Neuronal stem cell (in vitro differentiated cells): ENCODE results near the gene GJA3.
A peak's percentile ranks its signal among the peaks of the same experiment; 100 is the strongest.

Experiments used
- DNase-seq: peaks from one replicate; pipeline ENCODE4 v3.0.0-alpha.2; 2013; ENCODE audit warnings: low spot score
- H2AFZ ChIP-seq: one replicate; pipeline ENCODE4 v1.6.1; 2013; ENCODE audit warnings: mild to moderate bottlenecking, low read length, inconsistent platforms
- H2AK5ac ChIP-seq: 2 replicates; pipeline ENCODE4 v1.6.1; 2013; ENCODE audit warnings: low read depth, mild to moderate bottlenecking, inconsistent platforms, low read length, moderate library complexity, mixed read lengths
- H2BK120ac ChIP-seq: 2 replicates; pipeline ENCODE4 v1.6.1; 2013; ENCODE audit warnings: low read depth, mild to moderate bottlenecking, inconsistent platforms, low read length, moderate library complexity, mixed read lengths
- H2BK12ac ChIP-seq: one replicate; pipeline ENCODE4 v1.6.1; 2013; ENCODE audit warnings: low read length, inconsistent platforms
- H2BK15ac ChIP-seq: 2 replicates; pipeline ENCODE4 v1.6.1; 2013; ENCODE audit warnings: mild to moderate bottlenecking, low read length, inconsistent platforms, mixed read lengths
- H2BK5ac ChIP-seq: one replicate; pipeline ENCODE4 v1.6.1; 2013; ENCODE audit warnings: inconsistent platforms, mild to moderate bottlenecking, low read length, moderate library complexity
- H3K14ac ChIP-seq: one replicate; pipeline ENCODE4 v1.6.1; 2013; ENCODE audit warnings: low read length, inconsistent platforms
- H3K18ac ChIP-seq: 2 replicates; pipeline ENCODE4 v1.6.1; 2013; ENCODE audit warnings: low read length, inconsistent platforms
- H3K23ac ChIP-seq: 2 replicates; pipeline ENCODE4 v1.6.1; 2013; ENCODE audit warnings: low read depth, mild to moderate bottlenecking, mixed read lengths, low read length, inconsistent platforms; ENCODE audit not compliant: poor library complexity
- H3K27ac ChIP-seq: replicated peaks from 3 replicates; pipeline ENCODE4 v1.5.1; 2013; ENCODE audit warnings: low read length, inconsistent platforms
- H3K27me3 ChIP-seq, 3 experiments: 2 replicates each; pipeline ENCODE4 v1.6.1; 2013; ENCODE audit warnings: low read length in 3 of 3, mild to moderate bottlenecking in 2 of 3, inconsistent platforms in 1 of 3, low read depth in 1 of 3, mixed read lengths in 1 of 3, moderate library complexity in 1 of 3; ENCODE audit not compliant: control insufficient read depth in 3 of 3, insufficient read depth in 3 of 3
- H3K36me3 ChIP-seq, 2 donors: replicated peaks in 1 of 2; 2 replicates each; pipeline ENCODE4 v1.6.1; 2013; ENCODE audit warnings: low read length in 2 of 2; ENCODE audit not compliant: control insufficient read depth in 2 of 2, insufficient read depth in 2 of 2
- H3K4ac ChIP-seq: 2 replicates; pipeline ENCODE4 v1.6.1; 2013; ENCODE audit warnings: inconsistent platforms, mild to moderate bottlenecking, low read length, moderate library complexity
- H3K4me1 ChIP-seq, 2 donors: 1 replicate in 1 of 2; 2 replicates in 1 of 2; pipeline ENCODE4 v1.6.1; 2013; ENCODE audit warnings: low read length in 2 of 2, low read depth in 1 of 2; ENCODE audit not compliant: control insufficient read depth in 2 of 2, insufficient read depth in 1 of 2
- H3K4me2 ChIP-seq: one replicate; pipeline ENCODE4 v1.6.1; 2013; ENCODE audit warnings: mild to moderate bottlenecking, low read length, inconsistent platforms; ENCODE audit not compliant: insufficient read depth, poor library complexity, severe bottlenecking
- H3K4me3 ChIP-seq, 2 donors: 2 replicates each; pipeline ENCODE4 v1.5.1; 2013; ENCODE audit warnings: low read length in 2 of 2, mild to moderate bottlenecking in 2 of 2, inconsistent platforms in 1 of 2, moderate library complexity in 1 of 2
- H3K79me1 ChIP-seq: one replicate; pipeline ENCODE4 v1.6.1; 2013; ENCODE audit warnings: low read depth, mild to moderate bottlenecking, inconsistent platforms, low read length, moderate library complexity
- H3K9ac ChIP-seq: one replicate; pipeline ENCODE4 v1.6.1; 2013; ENCODE audit warnings: mild to moderate bottlenecking, low read depth, low read length, inconsistent platforms; ENCODE audit not compliant: poor library complexity
- H3K9me3 ChIP-seq, 2 donors: replicated peaks in 1 of 2; 2 replicates each; pipeline versions ENCODE3 to v1.6.1; 2013; ENCODE audit warnings: low read length in 2 of 2, mild to moderate bottlenecking in 2 of 2, inconsistent platforms in 1 of 2, low read depth in 1 of 2, mixed read lengths in 1 of 2, moderate library complexity in 1 of 2; ENCODE audit not compliant: control insufficient read depth in 2 of 2, insufficient read depth in 1 of 2
- H4K8ac ChIP-seq: one replicate; pipeline ENCODE4 v1.6.1; 2013; ENCODE audit warnings: low read depth, mild to moderate bottlenecking, inconsistent platforms, low read length, moderate library complexity
- H4K91ac ChIP-seq: one replicate; pipeline ENCODE4 v1.6.1; 2013; ENCODE audit warnings: low read length, low read depth, mild to moderate bottlenecking, inconsistent platforms; ENCODE audit not compliant: poor library complexity
- WGBS, 2 donors: extraction: QIAGEN DNeasy Blood & Tissue Kit; methylation state at CpG; one replicate each; pipeline ENCODE4 v1.1.7; 2013; ENCODE audit warnings: missing lambda C conversion rate in 2 of 2, mixed read lengths in 1 of 2; ENCODE audit not compliant: insufficient read length in 2 of 2, insufficient replicate concordance in 1 of 2; ENCODE audit errors: extremely low coverage in 2 of 2; 5-methylcytosine and 5-hydroxymethylcytosine counted together

The GJA3 gene

DNA sequence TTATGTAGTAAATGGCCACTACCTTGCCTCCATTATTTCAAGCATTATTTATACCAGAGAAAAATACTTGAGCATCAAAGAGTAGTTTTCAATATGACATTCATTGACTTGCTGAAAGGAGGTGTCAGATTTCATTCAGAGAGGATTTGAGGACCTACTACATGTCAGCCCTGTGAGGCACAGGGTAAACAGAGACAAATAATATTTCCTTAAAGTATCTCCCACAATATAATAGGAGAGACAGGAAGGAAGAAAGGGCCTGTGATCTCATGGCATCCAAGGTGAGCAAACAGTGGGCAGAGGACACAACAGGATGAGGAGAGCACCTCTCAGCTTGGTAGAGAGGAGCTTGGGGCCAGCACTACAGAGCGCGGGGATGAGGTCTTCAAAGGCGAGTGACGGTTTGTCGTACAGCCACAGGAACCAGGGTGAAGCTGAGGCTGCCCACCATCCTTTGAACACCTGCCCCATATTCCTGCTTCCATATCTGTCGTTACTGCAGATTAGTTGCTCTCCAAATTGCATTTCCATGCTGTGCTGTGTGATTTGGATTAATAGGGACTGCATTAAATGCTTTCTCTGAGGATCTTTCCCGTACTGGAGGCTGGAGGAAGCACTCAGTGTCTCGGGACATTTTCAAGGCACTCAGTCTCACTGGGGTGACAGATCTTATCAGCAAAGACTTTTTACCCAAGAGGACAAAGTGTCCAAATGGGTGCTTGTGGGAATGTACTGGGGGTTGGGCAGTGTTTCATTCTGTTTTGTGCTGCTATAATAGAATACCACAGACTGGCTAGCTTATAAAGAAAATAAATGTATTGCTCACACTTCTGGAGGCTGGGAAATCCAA, 59.2 kb downstream of the GJA3 start:
- WGBS, 2 donors, result no CpG with 5 or more reads among the region's 8 CpGs
- DNase-seq, result no peak
- no peak overlapping the region for H3K4ac ChIP-seq
- no peaks in the 10 kb centered on the region for H3K36me3 ChIP-seq
- H3K79me1 ChIP-seq, result no peaks in the 10 kb centered on the region
- no peak overlapping the region for H3K14ac ChIP-seq
- no peak overlapping the region for H3K23ac ChIP-seq
- no peak overlapping the region for H2AK5ac ChIP-seq
- peaks cover 0 to 31% (median 0%) of the 10 kb centered on the region in 3 experiments for H3K27me3 ChIP-seq
- H2AFZ ChIP-seq, result no peak overlapping the region
- H4K8ac ChIP-seq, result no peak overlapping the region
- no peak overlapping the region for H3K9ac ChIP-seq
- H2BK12ac ChIP-seq, result no peak overlapping the region
- peaks cover 0 to under 1% of the 10 kb centered on the region in 2 donors for H3K4me1 ChIP-seq
- no peak overlapping the region for H3K4me2 ChIP-seq
- H3K4me3 ChIP-seq, result no peak overlapping the region
- no peaks in the 10 kb centered on the region for H3K9me3 ChIP-seq
- H2BK120ac ChIP-seq, result no peak overlapping the region
- H3K18ac ChIP-seq, result no peak overlapping the region
- H4K91ac ChIP-seq, result no peak overlapping the region
- H3K27ac ChIP-seq, result no peak overlapping the region
- no peak overlapping the region for H2BK15ac ChIP-seq
- H2BK5ac ChIP-seq, result no peak overlapping the region

DNA sequence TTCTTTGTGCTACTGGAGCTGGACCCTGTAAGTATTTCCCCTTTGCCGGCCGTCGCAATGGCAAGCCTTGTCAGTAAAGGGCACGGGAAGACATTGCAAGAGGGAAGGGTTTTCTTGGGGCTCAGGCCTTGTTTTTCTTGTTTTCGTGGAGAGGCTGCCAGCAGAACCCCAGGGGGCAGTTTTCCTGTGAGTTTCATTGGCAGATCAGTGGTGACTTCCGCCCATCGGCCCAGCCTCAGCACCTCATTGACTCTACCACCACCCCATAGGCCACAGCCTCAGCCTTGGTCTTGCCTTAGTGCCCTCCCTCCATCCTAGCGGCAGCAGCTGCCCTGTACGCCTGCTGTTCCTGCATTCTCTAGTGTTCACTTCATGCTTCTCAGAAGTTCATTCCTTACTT, 61.5 kb downstream of the GJA3 start:
- no peak overlapping the region for H2BK12ac ChIP-seq
- peak overlapping the region; percentile 28 for H2AFZ ChIP-seq
- H3K14ac ChIP-seq, result no peak overlapping the region
- H3K27ac ChIP-seq, result no peak overlapping the region
- H3K18ac ChIP-seq, result no peak overlapping the region
- no peak overlapping the region for H2BK5ac ChIP-seq
- no peak overlapping the region for H3K4ac ChIP-seq
- no peaks in the 10 kb centered on the region for H3K4me1 ChIP-seq
- no peak overlapping the region for H3K9ac ChIP-seq
- H3K79me1 ChIP-seq, result no peaks in the 10 kb centered on the region
- H2BK15ac ChIP-seq, result no peak overlapping the region
- H3K4me3 ChIP-seq, result no peak overlapping the region
- no peaks in the 10 kb centered on the region for H3K9me3 ChIP-seq
- no peaks in the 10 kb centered on the region for H3K36me3 ChIP-seq
- H3K23ac ChIP-seq, result no peak overlapping the region
- peaks cover 0 to 20% (median 0%) of the 10 kb centered on the region in 3 experiments for H3K27me3 ChIP-seq
- no peak overlapping the region for H4K91ac ChIP-seq
- no peak overlapping the region for H2AK5ac ChIP-seq
- no peak overlapping the region for H2BK120ac ChIP-seq
- H4K8ac ChIP-seq, result no peak overlapping the region
- DNase-seq, result no peak
- no CpG with 5 or more reads among the region's 9 CpGs for WGBS, 2 donors
- no peak overlapping the region for H3K4me2 ChIP-seq

DNA sequence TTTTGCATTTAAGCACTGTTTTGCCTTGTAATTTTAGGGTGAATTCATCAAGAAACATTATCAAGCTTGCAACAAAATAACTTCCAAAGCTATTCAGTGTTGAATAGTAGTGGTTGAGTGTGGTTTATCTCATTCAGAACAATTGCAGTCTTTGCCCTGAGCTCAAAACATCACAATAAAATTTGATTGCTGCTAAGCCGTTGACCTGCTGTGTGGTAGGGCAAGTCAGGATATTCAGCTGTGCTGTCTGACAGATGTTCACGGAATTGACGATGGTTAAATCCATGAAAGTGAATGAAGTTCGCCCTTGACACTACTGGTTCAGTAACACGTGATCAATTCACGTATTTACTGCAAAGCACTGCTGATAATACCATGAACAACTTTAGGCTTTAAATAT, 66.9 kb downstream of the GJA3 start:
- Histone ChIP-seq H3K9ac (no peak overlapping the region), H3K14ac (no peak overlapping the region), H3K4me3 (no peak overlapping the region), H3K18ac (no peak overlapping the region), H3K27me3 (no peaks in the 10 kb centered on the region), H3K79me1 (no peaks in the 10 kb centered on the region), H3K36me3 (no peaks in the 10 kb centered on the region), H2BK12ac (no peak overlapping the region), H2AFZ (no peak overlapping the region), H3K27ac (no peak overlapping the region), H3K4ac (no peak overlapping the region), H3K4me1 (no peaks in the 10 kb centered on the region), H4K91ac (no peak overlapping the region), H2BK5ac (no peak overlapping the region), H4K8ac (no peak overlapping the region), H3K9me3 (no peaks in the 10 kb centered on the region), H2AK5ac (no peak overlapping the region), H2BK120ac (no peak overlapping the region), H2BK15ac (no peak overlapping the region), H3K4me2 (no peak overlapping the region), H3K23ac (no peak overlapping the region)
- WGBS, 2 donors, result no CpG with 5 or more reads among the region's 6 CpGs
- no peak for DNase-seq

- H3K4me1 ChIP-seq, result no peaks in the 10 kb centered on the region
- no CpG with 5 or more reads among the region's 1 CpG for WGBS, 2 donors
- no peak overlapping the region for H2BK120ac ChIP-seq
- no peak overlapping the region for H3K14ac ChIP-seq
- H2BK12ac ChIP-seq, result no peak overlapping the region
- H4K91ac ChIP-seq, result no peak overlapping the region
- H3K27ac ChIP-seq, result no peak overlapping the region
- H3K18ac ChIP-seq, result no peak overlapping the region
- H3K27me3 ChIP-seq, result no peaks in the 10 kb centered on the region
- no peaks in the 10 kb centered on the region for H3K9me3 ChIP-seq
- H2AFZ ChIP-seq, result no peak overlapping the region
- H4K8ac ChIP-seq, result no peak overlapping the region
- H2BK5ac ChIP-seq, result no peak overlapping the region
- H3K36me3 ChIP-seq, result peaks cover 2 to 34% of the 10 kb centered on the region in 2 donors
- H3K9ac ChIP-seq, result no peak overlapping the region
- H3K4me2 ChIP-seq, result no peak overlapping the region
- no peak overlapping the region for H3K23ac ChIP-seq
- no peak for DNase-seq
- H2BK15ac ChIP-seq, result no peak overlapping the region
- H2AK5ac ChIP-seq, result no peak overlapping the region
- H3K79me1 ChIP-seq, result no peaks in the 10 kb centered on the region
- H3K4me3 ChIP-seq, result no peak overlapping the region
- no peak overlapping the region for H3K4ac ChIP-seq
Measured at GRCh38 chr13:20090349-20090748, 70.5 kb downstream of the GJA3 start.
